GM12864 (cell line): Measurements from ENCODE around the gene TIMP2.
"Not testable (repeated sequence)": the region's sequence is repeated elsewhere in the genome, so short reads cannot be mapped to it uniquely, and the experiment has no call there.

Experiments
- DNase-seq: peaks from one replicate; pipeline ENCODE4 v3.0.0-alpha.2; 2011; ENCODE audit warnings: low read depth
- H3K4me3 ChIP-seq: 2 replicates; pipeline ENCODE4 v1.5.1; 2011; ENCODE audit warnings: mild to moderate bottlenecking, low read depth, low read length, control low read depth
- TF ChIP-seq, protein P1 (sequence below): IDR thresholded peaks from 2 replicates; pipeline ENCODE4 v1.5.1; 2011; ENCODE audit warnings: low read depth, mild to moderate bottlenecking, moderate library complexity, low read length, control low read depth, inconsistent platforms; ENCODE audit errors: missing control alignments

TIMP2 gene

DNA sequence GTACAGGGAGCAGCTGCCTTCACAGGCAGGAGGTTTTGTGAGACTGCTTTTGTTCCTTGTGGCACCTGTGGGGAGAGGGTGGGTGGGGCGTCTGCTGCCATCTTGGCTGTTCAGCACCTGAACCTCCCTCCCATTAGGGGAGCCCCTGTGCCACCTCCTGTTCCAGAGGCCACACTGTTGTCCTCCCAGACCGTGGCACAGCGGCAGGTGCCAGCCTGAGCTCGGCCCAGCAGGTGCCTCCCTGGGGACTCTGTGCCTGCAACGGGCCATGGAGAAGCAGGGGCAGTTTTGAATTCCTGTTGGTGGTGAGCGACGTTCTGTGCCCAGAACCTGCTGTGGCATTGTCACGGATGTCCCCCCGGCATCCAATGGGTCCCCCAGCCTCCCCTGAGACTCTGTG is 44.7 kb upstream of the TIMP2 start:
- TF ChIP-seq, protein P1, sequence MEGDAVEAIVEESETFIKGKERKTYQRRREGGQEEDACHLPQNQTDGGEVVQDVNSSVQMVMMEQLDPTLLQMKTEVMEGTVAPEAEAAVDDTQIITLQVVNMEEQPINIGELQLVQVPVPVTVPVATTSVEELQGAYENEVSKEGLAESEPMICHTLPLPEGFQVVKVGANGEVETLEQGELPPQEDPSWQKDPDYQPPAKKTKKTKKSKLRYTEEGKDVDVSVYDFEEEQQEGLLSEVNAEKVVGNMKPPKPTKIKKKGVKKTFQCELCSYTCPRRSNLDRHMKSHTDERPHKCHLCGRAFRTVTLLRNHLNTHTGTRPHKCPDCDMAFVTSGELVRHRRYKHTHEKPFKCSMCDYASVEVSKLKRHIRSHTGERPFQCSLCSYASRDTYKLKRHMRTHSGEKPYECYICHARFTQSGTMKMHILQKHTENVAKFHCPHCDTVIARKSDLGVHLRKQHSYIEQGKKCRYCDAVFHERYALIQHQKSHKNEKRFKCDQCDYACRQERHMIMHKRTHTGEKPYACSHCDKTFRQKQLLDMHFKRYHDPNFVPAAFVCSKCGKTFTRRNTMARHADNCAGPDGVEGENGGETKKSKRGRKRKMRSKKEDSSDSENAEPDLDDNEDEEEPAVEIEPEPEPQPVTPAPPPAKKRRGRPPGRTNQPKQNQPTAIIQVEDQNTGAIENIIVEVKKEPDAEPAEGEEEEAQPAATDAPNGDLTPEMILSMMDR = no peak
- H3K4me3 ChIP-seq = no peak overlapping the region
- no peak for DNase-seq

DNA sequence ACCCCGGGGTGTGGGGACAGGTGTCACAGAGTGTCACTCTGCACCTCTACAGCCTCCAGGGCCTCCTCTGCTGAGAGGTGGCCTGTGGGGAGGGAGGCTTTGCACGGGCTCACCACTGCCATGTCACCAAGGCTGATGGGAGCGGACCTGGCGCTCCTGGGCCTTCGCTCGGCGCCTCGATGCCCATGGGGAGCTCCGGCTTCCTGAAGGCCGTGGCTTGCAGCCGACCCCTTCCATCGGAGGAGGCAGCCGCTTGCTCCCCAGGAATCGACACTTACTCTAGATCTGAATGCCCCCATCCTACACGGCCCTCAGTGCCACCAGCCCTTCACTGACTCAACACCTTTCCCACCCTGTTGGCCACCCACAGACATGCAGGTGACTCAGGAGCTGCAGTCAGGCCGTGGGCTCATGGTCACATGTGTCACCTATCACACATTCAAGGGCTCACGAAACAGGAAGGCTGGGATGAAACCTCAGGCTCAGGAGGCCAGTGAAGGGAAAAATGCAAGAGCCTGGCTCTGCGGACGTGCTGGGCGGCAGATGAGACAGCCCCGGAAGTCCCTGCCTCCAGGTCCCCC is 42.7 kb upstream of the TIMP2 start:
- TF ChIP-seq, protein P1 = no peak
- DNase-seq = no peak
- no peak overlapping the region for H3K4me3 ChIP-seq

DNA sequence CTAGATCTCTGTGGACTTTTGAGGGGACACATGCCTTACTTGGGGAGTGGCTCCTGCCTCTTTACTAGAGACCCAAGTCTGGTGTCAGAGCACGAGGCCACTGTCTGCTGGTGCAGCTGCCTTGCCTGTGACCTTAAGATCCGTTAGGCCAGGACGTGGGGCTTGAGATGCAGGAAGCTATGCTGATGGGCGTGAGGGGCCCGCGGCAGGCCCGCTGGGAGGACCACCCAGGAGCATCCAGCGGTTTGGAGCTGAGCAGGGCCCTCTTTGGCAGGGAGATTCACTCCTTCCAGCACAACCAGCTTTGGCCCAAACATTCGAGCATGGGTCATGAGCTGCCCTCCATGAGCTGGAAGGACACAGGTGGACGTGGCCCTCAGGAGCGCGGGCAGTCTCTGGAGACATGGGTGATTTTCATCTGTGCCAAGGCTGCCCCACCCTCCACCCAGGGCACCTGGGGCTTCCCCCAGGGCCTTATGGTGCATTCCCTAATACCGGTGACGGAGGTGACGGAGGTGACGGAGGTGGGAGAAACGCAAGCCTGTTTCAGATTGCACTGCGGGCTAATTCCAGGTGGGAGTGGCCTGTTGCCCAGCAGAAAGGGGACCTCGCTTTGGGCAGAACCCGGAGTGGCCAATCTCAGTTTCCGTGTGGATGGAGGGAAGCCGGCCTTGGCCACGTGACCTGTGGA is 41.9 kb upstream of the TIMP2 start:
- no peak overlapping the region for H3K4me3 ChIP-seq
- TF ChIP-seq, protein P1 = no peak
- no peak for DNase-seq

DNA sequence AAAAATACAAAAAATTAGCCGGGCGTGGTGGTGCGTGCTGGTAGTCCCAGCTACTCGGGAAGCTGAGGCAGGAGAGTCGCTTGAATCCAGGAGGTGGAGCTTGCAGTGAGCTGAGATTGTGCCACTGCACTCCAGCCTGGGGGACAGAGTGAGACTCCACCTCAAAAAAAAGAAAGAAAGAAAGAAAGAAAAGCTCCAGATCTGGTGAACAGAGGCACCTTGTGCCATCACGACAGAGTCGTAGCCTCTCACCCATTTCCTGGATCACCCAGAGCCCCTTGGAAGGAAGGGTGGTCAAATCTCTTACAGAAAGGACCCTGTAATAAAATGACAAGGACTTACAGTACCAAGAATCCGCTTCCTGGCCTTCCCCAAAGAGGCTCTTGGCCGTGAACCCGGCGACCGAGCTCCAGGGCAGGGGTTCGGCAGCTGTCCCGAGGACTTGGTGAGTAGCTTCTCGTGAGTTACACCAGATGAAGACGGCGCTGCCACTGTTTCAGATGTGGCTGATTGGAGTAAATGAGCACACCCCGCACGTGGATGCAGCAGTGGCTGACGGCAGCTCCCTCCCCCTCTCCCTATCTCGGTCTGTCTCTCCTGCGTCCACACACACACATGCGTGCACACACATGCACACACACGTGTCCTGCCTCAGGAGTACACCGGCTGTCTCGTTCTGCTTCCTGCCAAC is 41.1 kb upstream of the TIMP2 start:
- TF ChIP-seq, protein P1 = no peak
- DNase-seq = no peak

DNA sequence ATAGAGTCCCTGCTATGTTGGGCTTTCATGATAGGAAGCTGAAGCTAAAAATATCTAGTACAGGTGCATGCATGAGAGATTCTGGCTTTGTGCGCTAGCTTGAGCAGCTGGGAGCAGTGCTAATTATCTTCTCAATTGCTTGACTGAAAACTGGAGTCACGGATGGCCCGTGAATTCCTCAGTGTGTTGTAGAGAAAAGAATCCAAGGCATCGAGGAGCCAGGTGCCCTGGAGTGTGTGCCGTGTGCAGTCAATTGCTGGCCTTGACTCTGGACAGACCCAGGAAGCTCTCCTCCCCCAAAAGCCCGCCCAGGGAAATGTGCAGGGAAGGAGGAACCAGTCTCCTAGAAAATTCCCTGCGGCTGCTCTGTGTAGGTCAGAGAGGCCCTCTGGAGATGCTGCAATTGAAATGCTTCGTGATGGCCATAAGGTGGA is 40.3 kb upstream of the TIMP2 start:
- DNase-seq = no peak
- H3K4me3 ChIP-seq = no peak overlapping the region
- TF ChIP-seq, protein P1 = no peak

More for the DNA sequence above, 41.1 kb upstream of the TIMP2 start:
- H3K4me3 ChIP-seq = no peak overlapping the region

DNA sequence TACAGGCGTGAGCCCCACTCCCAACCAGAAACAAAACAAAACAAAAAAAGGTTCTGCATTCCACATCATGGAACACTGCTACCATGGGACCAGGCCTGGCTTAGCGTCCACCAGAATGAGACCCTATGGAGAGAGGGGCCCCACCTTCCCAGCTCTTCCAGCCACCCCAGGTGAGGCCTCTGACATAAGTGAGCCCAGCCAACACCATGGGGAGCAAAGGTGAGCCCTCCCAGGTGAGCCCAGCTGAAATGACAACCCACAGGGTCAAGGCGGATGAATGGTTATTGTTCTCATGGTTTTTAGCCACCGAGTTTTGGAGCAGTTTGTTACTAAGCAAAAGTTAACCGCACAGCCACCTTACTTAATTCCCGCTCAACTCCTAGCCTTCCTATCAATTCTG is 38.2 kb upstream of the TIMP2 start:
- no peak for DNase-seq
- H3K4me3 ChIP-seq = no peak overlapping the region
- TF ChIP-seq, protein P1 = no peak

DNA sequence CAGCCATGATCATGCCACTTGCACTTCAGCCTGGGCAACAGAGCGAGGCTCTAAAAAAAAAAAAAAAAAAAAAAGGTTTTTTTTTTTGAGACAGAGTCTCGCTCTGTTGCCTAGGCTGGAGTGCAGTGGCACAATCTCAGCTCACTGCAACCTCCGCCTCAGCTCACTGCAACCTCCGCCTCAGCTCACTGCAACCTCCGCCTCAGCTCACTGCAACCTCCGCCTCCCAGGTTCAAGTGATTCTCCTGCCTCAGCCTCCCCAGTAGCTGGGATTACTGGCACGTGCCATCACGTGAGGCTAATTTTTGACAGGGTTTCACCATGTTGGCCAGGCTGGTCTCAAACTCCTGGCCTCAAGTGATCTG is 37.8 kb upstream of the TIMP2 start:
- not testable (repeated sequence) for H3K4me3 ChIP-seq, DNase-seq
